ENCODE measurements around the gene FARSB. TPM values are rescaled to one million over a fixed set of nuclear protein-coding genes. Genes with fewer than 3 reads are reported as not detected.

FARSB gene
- total RNA-seq, 1 donor from 2014 or later: 25.0 TPM

DNA sequence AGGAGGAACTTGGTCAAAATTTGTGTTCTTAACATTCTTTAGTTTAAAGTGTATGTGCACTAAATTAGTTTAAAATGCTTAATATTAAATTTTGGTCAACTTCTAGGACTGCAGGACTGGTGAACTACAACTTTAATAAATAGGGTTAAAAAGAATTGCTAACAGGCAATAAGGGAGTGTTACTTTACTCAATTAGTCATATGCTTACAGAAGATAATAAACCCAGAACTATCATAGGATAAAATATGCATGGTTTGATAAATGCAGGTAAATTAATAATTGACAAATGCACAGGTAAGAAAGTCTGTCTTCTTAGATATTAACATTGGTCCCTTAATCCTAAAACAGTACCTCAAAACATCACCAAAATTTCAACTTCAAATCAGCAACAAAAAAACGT lies 20.6 kb downstream of the FARSB start:
- H3K9ac ChIP-seq: no peak overlapping the region
- no peaks in the 10 kb centered on the region for H3K4me1 ChIP-seq
- Mint-ChIP-seq H3K4me3 (no peak overlapping the region), H3K36me3 (peaks cover 30% of the 10 kb centered on the region), H3K4me1 (no peaks in the 10 kb centered on the region), H3K9me3 (no peaks in the 10 kb centered on the region), H3K27me3 (ENCODE audit: insufficient read depth, low read depth) (no peaks in the 10 kb centered on the region), H3K27ac (no peak overlapping the region)
- H3K27ac ChIP-seq: no peak overlapping the region
- no peak overlapping the region for H3K4me3 ChIP-seq
- no peak overlapping the region for H2AFZ ChIP-seq (replicated peaks)
- no peaks in the 10 kb centered on the region for H3F3A ChIP-seq (ENCODE audit: low read depth)
- H3K4me2 ChIP-seq: no peak overlapping the region
- TF ChIP-seq EZH2phosphoT487 (IDR thresholded peaks at IDR 0.05) (no peak), EZH2 (IDR thresholded peaks at IDR 0.05) (no peak)
- TF ChIP-seq, protein P1, sequence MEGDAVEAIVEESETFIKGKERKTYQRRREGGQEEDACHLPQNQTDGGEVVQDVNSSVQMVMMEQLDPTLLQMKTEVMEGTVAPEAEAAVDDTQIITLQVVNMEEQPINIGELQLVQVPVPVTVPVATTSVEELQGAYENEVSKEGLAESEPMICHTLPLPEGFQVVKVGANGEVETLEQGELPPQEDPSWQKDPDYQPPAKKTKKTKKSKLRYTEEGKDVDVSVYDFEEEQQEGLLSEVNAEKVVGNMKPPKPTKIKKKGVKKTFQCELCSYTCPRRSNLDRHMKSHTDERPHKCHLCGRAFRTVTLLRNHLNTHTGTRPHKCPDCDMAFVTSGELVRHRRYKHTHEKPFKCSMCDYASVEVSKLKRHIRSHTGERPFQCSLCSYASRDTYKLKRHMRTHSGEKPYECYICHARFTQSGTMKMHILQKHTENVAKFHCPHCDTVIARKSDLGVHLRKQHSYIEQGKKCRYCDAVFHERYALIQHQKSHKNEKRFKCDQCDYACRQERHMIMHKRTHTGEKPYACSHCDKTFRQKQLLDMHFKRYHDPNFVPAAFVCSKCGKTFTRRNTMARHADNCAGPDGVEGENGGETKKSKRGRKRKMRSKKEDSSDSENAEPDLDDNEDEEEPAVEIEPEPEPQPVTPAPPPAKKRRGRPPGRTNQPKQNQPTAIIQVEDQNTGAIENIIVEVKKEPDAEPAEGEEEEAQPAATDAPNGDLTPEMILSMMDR (IDR thresholded peaks at IDR 0.05): no peak
- DNase-seq (ENCODE audit: low spot score): no peak
- H3K27me3 ChIP-seq: no peaks in the 10 kb centered on the region
- H3K79me2 ChIP-seq (ENCODE audit: low read depth): no peaks in the 10 kb centered on the region
- peaks cover 46% of the 10 kb centered on the region for H3K36me3 ChIP-seq
- no peaks in the 10 kb centered on the region for H4K20me1 ChIP-seq (ENCODE audit: low read depth)
- H3K9me3 ChIP-seq (ENCODE audit: low read depth): no peaks in the 10 kb centered on the region

DNA sequence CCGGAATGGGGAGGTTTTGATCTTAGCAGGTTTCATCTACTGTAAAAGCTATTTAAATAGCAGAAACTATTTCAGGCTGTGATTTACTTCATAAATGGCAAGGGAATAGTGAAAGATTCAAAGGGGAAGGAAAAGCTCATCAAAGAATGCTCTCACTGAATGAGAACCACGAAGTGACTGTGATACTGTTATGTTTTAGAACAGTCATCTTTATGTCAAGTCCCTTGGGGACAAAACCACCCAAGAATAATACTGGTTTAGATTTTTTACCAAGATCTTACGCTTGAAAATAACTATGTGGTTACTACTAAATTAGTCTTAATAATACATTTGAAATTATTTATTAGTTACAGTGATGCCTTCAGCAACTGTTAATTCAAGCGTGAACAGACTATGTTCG lies 28.1 kb downstream of the FARSB start:
- Histone ChIP-seq H3K79me2 (ENCODE audit: low read depth) (no peaks in the 10 kb centered on the region), H3K4me1 (no peaks in the 10 kb centered on the region), H4K20me1 (ENCODE audit: low read depth) (no peaks in the 10 kb centered on the region), H3F3A (ENCODE audit: low read depth) (no peaks in the 10 kb centered on the region), H3K9ac (no peak overlapping the region), H3K36me3 (peaks cover 34% of the 10 kb centered on the region), H3K27ac (no peak overlapping the region), H3K4me2 (no peak overlapping the region), H3K9me3 (ENCODE audit: low read depth) (no peaks in the 10 kb centered on the region), H2AFZ (replicated peaks) (no peak overlapping the region), H3K4me3 (no peak overlapping the region), H3K27me3 (no peaks in the 10 kb centered on the region)
- no peak overlapping the region for H3K27ac Mint-ChIP-seq
- no peak for DNase-seq (ENCODE audit: low spot score)
- no peaks in the 10 kb centered on the region for H3K9me3 Mint-ChIP-seq
- no peaks in the 10 kb centered on the region for H3K4me1 Mint-ChIP-seq
- TF ChIP-seq, protein P1 (IDR thresholded peaks at IDR 0.05): no peak
- TF ChIP-seq EZH2 (IDR thresholded peaks at IDR 0.05): no peak
- no peak for TF ChIP-seq EZH2phosphoT487 (IDR thresholded peaks at IDR 0.05)
- peaks cover 34% of the 10 kb centered on the region for H3K36me3 Mint-ChIP-seq
- peaks cover 3% of the 10 kb centered on the region for H3K27me3 Mint-ChIP-seq (ENCODE audit: insufficient read depth, low read depth)
- H3K4me3 Mint-ChIP-seq: no peak overlapping the region

DNA sequence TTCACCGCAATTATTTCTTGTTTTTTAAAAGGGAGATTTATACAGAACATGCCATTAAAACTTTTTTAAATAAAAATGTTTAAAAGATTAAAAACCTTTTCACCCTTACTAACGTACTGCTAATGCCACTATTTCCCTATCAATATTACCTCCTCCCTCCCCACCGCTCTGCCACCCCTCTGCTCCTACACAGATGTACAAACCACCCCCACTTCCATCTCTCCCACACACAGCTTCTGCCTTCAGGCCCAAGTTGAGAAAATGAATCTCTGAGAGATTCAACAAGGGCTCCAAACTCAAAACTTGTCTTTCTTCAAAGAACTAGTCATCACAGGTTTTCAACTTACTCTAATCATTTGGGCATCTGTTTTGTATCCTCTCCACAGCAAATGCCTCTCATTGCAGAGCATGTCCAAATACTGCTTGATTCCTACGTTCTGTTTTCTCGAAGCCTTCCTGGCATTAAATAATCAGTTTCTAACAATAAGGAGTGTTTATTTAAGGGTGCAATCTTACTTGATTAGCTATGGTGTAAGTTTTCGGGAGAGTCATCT lies 32.1 kb downstream of the FARSB start:
- Histone ChIP-seq H3F3A (ENCODE audit: low read depth) (peaks cover 4% of the 10 kb centered on the region), H3K4me1 (no peaks in the 10 kb centered on the region), H3K9me3 (ENCODE audit: low read depth) (no peaks in the 10 kb centered on the region), H2AFZ (replicated peaks) (no peak overlapping the region), H3K79me2 (ENCODE audit: low read depth) (no peaks in the 10 kb centered on the region), H3K4me3 (no peak overlapping the region), H4K20me1 (ENCODE audit: low read depth) (no peaks in the 10 kb centered on the region), H3K36me3 (peaks cover 14% of the 10 kb centered on the region), H3K27ac (no peak overlapping the region), H3K9ac (no peak overlapping the region), H3K27me3 (no peaks in the 10 kb centered on the region), H3K4me2 (no peak overlapping the region)
- TF ChIP-seq EZH2 (IDR thresholded peaks at IDR 0.05) (no peak), EZH2phosphoT487 (IDR thresholded peaks at IDR 0.05) (no peak)
- TF ChIP-seq, protein P1 (IDR thresholded peaks at IDR 0.05): no peak
- Mint-ChIP-seq H3K27ac (no peak overlapping the region), H3K4me1 (no peaks in the 10 kb centered on the region), H3K36me3 (peaks cover 24% of the 10 kb centered on the region), H3K9me3 (no peaks in the 10 kb centered on the region), H3K4me3 (no peak overlapping the region), H3K27me3 (ENCODE audit: insufficient read depth, low read depth) (peaks cover 3% of the 10 kb centered on the region)
- no peak for DNase-seq (ENCODE audit: low spot score)

Data from neural progenitor cell (in vitro differentiated cells).